Stimulated activated naive CD4-positive, alpha-beta T cell (primary cell): ENCODE results near the gene NRXN3.

Source experiments
- DNase-seq, 6 experiments: peaks; one replicate each; lab custom pipeline; 2025; lab: John Stamatoyannopoulos, UW

The NRXN3 gene

DNA sequence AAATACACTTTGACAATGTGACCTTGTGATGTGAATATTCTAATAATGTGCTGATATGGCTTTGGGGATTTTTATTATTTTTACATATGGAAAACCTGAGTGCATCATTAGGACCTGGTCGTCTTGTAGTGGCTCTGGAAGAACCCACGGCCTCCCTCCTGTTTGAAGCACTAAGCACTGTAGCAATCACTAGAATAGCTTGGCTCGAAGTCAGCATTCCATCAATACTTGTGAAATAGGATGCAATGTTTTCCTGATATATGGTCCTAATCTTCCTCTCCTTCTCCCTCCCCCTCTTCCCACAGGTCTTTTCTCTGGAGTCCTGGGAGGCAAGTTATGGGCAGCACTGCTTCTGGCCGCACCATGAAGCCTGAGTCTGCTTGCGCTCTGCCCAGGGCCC is 71.9 kb downstream of the NRXN3 start:
- no peak for DNase-seq

DNA sequence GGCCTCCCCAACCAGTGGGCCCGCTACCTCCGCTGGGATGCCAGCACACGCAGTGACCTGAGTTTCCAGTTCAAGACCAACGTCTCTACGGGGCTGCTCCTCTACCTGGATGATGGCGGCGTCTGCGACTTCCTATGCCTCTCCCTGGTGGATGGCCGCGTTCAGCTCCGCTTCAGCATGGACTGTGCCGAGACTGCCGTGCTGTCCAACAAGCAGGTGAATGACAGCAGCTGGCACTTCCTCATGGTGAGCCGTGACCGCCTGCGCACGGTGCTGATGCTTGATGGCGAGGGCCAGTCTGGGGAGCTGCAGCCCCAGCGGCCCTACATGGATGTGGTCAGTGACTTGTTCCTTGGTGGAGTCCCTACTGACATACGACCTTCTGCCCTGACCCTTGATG is 73.0 kb downstream of the NRXN3 start:
- DNase-seq = no peak

DNA sequence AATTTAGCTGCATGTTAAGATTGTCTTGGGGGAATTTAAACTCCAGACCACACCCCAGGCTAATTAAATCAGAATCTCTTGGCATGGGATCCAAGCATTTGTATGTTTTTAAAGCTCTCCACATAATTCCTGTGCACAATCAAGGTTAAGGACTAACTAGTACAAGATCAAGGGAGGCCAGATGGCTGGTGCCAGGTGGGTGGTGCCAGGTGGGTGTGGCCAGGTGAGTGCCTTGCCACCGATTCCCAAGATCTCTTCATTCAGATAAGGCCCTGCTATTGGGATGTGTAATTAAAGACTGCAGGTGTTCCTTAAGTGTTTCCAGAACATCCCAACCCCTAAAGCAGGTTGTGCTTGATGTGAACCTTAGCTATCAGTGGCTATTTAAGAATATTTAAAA is 75.1 kb downstream of the NRXN3 start:
- no peak for DNase-seq

DNA sequence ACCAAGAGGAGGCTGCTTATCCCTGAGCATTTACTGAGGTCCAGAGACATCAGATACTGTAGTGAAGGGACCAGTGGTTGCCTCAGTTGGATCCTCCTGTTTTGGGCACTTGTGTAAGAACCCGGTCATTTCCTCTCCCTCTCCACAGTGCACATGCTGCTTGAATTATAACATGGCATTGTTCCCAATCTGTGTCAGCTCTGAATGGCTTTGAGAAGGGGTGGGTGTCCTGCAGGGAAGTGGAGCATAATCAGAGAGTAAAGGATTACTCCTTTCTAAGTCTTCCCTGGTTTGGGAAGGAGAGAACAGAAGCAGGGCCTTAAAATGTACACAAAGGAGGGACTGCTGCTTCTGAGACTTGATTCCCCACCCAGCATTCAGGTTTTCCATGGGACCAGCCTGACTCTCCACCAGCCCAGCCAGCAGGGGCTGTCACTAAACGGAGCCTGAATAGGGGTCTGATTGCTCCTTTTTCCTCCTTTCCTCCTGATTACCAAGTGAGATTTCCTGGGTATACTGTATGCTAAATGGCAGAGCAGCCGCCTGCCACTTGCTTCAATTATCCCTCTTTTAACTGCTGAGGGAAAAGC is 78.4 kb downstream of the NRXN3 start:
- no peak for DNase-seq

DNA sequence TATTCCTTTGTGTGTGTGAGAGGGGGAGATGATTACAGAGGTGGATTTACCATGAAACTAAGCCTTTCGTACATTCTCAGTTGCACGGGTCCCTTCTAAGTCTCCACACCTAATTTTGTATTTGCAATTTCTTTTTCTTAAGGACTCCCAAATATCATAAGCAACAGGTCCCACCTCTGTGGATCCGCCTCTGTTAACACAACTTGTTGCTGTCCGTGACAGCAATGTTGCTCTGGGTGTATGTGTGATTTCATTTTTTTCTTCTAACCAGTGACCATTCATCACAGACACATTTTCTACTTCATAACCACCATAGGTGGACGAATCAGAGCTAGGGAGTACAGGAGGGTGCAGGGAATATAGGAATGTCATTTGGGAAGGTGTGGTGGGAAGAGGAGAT is 81.1 kb downstream of the NRXN3 start:
- DNase-seq = no peak

DNA sequence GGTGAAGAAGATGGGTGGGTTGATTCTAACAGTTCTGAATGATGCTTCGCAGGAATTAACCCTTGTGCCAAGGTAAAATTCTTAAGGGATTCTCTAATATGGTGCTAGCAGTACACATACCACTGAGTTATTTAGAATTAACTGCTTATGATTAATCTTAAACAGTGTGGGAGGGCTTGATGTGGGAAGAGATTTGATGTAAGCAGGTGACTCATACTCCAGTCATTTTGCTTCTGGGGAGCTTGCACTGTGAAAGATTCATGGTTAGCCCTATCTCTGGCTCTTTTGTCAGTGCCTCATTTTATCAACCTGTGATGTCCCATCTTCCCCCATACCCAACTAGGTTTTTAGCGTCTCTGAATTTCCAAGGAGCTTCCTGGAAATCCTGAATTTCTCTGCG is 83.8 kb downstream of the NRXN3 start:
- DNase-seq = no peak

DNA sequence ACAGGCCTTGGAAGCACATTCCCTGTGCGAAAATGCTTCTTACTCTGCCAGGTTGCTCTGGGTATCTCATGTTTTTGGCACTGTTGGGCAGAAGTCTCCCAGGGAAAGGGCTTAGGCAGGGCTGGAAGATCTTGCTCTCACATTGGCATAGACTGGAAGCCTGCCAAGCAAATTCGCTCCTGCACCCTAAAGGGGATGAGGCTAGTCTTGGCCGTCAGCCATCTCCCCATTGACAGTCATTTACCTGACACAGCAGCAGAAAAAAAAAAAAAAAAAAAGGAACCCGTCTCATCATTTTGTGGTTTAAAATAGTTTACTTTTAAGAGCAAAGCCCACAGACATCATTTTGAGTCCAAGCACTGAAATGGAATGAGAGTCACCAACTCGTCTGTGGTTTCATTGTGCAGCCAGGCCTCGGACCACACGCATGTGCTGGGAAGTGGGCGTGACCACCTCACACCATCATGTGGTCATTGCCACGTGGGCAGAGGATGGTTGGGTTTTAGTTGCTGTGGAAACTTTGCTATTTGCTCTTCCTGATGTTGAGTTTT is 84.8 kb downstream of the NRXN3 start:
- no peak for DNase-seq

DNA sequence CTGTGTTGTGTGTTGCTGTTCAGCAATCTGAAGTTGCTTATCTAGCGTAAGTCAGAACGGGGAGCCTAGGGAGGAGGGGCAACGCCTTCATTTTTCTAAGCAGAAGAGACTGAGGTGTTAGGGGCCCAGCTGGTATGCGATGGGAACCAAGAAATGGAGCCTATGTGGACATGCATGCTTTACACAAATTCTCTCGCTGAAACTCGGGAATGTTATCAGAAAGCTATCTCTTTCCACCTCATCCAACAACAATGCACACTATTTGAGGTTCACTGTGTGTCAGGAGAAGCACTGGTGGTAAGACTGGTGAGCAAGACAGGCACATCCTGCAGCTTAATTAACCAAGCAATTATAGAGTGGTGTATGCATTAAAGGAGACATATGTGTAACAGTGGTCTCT is 89.7 kb downstream of the NRXN3 start:
- no peak for DNase-seq

DNA sequence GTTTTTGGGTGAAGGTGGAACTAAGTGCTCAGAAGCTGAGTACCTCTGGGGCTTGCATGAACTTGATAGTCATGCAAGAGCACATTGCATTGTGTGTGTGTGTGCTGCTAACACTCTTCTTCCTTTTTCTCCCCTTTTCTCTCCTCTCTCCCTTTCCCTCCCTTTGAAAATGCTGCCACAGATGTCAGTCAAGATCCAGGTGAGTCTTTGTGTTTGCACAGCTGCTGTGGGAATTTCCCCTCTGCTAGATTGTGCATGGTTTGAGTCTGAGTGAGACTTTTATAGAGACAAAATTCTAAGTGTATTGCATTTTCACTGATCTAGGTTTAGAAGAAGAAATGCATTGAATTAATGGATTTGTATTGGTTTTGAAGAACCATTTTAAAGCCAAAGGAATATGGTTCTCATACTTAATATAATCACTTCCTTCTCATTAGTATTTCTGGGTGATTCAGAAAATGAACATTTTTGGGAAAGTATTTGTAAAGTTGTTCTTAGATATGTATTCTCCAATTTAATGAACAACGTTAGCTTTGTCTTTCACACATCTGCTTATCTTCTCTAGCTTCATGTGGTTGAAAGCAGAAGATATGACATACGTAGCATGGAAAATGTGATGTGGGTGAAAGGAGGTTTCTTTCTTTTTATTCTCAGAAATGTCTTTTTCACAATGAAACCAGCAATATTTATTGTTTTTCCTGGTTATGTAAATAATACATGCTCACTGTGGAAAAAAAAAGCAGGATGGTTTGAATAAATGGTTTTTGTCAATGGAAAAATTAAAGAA is 108.5 kb downstream of the NRXN3 start:
- DNase-seq = no peak

DNA sequence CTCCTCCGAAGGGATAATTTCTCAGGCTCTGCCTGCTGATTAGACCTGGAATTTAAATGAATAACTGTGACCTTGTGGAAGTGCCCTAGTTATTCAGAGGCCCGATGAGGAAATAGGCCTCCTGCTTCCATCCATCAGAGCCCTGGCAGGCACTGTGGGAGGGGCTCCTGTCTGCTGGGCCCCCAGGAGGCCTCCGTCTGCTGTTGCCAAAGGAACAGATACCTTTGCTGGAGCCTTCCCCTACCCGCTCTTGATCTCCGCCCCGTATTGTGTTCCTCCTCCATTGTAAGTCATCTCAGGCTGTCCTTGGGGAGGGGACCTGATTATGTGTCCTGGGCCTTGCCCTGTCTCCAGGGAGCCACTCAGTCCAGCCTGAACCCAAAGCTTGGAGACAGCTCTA is 112.3 kb downstream of the NRXN3 start:
- no peak for DNase-seq

DNA sequence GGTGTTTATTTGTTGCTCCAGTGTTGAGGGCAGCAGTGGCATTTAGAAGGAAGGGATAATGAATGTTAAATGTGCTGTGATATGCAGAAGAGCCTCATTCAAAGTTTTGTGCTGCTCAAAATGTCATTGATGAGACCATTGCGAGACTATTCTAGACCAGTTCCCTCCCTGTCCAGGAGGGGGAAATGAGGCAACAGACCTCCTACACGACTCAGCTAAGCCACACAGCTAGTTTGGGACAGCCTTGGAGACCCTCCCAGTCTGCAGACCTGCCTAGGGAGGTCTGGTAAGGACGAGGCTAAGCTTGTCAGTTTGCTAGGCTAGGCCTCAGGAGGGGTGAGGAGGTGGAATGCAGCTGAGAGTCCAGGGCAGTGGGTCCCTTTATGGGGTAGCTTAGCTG is 116.0 kb downstream of the NRXN3 start:
- no peak for DNase-seq

DNA sequence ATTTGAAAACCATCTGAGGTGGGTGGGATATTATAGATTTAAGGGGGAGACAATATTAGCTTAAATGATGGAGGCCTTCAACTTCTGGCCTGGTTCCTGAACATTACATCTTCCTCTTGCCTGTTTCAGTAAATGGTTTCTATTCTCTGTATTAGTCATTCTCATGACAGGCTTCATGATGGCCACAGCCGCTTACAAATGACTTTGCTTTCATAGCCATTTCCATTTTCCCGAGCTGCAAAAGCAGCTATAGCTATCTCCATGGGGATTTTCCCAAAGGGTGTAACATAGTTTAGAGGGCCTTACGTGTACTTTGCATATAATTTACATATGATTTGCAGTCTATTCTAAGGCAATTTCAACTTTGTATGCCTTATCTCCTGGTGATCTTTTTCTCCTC is 121.8 kb downstream of the NRXN3 start:
- no peak for DNase-seq

DNA sequence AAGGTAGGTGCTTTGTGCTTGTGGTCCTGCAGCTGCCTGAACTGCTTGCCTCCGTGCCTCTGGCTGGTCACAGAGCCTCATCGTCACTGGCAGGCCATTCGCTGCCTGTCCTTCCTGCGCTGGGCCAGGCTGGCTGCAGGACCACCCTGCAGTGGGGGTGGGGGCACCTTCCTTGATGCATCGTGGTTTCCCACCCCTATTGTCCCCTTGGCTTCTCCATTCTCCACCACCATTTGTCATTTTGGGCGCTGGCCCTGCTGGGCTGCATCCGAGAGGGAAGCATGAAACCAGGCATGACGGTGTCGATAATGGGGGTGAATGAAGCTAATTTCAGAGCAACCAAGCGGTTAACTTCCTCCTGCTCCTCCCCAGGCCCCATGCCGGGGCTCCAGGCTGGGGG is 127.7 kb downstream of the NRXN3 start:
- no peak for DNase-seq

DNA sequence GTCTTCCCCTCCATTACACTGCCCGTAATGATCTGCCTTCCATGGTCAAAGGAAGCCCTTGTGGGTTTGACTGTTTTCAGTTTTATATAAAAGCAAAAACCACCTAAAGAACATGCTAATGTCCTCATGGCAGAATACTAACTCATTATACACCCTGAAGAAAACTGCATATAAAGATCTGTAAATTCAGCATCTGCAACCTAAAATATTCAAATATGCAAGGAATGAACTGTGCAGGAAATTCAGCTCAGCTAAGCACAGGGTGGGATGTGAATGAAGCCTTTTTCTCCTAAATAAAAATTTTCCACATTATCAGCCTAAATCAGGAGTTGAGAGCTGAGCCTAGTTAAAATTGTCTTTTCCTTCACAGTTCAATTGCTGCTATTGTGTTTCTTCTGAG is 128.1 kb downstream of the NRXN3 start:
- DNase-seq = no peak

DNA sequence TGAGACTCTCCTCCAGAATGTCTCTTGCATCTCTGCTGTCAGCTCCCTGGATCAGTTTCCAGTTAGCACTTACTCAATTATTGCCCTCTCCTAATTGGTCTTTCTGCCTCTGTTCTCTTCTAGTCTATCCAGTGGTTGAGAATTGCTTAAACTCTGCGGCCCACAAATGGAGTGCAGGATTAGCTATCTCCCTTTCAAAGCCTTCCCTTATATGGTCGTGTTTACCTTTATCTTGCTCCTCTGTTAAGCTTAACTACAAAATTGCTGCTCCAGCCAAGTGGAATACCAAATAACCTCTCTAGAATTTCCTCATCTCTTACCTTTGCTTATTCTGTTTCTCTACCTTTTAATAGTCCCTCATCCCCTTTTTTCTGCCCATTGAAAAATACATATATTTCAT is 132.7 kb downstream of the NRXN3 start:
- DNase-seq = no peak

DNA sequence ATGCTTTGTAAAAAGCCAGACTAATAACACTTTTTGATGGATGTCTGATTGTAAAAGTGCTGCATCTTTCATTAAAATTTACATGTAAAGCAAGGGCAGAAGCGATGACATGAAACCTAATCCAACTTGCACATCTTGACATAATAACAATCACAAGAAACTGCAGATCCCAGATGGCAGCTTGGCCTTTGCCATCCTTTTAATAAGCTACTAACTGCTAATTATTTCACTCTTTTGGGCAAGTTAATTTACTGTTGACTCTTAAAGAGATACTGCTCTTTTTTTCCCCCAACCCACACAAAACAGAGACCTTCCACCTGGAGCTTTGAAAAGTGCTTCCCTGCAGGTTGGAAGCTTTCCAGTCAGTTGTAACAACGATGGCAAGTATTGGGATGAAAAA is 137.5 kb downstream of the NRXN3 start:
- no peak for DNase-seq

DNA sequence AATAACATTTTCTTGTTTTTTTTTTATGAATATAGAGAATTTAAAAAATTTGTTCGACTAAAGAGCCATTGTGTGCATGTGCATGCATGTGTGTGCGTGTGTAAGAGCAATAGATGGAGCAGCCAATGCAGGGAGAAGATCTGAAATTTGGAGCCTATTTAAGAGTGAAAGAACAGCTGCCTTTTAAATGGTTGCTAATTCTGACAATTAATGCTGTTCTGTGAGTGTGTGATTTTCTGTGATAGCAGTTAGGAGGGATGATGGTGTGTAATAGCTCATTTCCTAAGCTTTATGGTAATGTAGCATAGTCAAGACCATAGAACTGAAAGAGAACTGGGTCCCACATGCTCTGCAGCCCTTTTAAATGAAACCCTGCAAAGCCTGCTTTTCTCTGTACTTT is 137.9 kb downstream of the NRXN3 start:
- no peak for DNase-seq

DNA sequence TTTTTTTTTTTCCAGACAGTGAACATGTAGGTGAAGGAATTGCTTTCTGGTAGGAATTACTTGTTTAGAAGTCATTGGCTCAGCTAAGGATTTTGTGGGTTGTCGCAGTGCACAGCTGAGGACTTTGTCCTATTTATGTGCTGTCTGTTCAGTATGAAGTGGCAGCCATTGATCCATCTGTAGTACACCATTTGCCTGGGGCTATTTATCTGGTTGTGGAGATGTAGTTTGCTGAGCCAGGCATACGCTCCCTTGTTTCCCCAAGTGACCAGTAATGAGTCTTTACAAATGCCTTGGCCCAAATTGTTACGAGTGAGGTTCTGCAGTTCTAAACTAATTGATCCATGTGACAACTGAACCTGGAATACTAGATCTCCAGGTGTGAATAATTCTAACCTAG is 140.1 kb downstream of the NRXN3 start:
- DNase-seq = no peak

DNA sequence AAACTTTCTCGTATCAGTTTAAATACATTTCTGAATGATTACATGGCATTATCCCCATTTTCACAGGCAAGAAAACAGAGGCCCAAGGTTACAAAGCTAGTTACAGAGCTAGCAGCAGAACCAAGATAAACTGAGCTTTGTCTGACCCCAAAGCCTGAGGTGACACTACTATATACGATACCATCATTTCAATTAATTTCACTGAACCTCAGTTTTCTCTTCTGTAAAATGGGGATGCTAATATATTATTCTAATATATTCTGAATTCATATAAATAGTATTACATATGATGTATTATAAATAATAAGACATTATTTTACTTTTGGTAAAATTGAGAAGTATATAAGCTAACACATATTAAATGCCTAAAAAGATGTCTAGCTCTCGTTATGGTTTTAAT is 143.3 kb downstream of the NRXN3 start:
- no peak for DNase-seq

DNA sequence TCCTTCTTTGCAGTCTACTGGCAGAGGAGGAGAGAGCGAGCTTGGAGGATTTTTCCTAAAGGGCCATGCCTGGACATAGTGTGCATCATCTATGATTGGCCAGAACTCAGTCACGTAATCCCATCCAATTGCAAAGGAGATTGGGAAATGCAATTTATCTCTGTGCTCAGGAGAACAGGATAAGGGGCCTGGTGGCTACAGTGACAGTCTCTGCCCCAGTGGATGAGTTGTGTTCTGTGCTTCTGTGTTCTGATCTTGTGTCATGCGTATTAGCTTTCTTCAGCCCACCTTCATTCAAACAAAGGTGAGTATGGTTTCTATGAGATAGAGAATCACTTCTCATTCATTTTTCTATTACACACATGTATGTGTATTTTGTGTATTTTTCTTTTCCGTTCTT is 144.3 kb downstream of the NRXN3 start:
- DNase-seq = no peak

DNA sequence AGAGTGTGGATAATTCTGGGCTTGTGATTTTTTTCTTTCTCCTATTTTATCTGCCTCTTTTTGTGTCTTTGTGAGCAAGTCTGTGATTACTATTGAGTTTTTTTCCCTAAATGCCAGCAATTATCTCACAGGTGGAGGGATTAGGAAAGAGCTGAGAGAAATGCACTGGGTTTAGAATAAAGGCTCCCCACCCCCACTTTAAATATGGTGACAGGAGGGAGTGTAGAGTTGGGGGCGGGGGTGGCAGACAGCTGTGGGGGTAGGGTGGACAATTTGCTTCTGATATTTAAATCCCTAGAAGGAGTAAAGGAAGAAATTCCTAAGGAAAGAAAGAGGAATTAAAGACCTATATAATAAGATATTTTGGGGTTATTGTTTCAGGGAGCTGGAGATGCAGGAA is 145.9 kb downstream of the NRXN3 start:
- no peak for DNase-seq

DNA sequence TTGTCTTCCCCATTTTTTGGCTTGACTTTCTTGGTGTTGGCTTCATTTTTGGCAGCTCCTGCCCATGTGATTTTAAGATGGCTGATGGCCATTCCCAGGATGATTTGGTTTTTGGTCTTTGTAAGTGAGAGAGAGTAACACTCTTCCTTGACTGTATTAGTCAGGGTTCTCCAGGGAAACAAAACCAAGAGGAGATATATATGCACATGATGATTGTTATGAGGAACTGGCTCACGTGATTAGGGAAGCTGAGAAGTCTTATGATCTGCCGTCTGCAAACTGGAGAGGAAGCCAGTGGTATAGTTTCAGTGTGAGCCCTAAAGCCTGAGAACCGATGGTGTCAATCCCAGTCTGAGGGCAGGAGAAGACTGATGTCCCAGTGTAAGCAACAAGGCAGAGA is 146.6 kb downstream of the NRXN3 start:
- DNase-seq = no peak

DNA sequence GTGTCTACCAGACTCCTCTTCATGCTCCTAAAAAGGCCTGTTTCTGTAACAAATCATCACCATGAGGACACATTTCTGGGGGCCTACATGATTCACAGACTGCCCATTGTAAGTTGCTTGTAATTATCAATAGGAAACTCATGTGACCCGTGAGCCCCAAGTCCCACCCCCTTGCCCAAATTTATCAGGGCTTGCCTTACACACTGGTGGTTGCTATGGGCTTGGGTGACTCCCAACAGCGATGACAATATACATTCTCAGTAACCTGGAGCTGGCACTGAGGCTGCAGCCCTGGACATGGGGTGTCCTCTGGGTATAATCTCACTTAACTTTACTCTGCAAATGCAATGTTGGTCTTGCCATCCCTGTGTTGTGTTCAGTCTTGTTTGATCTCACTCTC is 149.2 kb downstream of the NRXN3 start:
- no peak for DNase-seq
